ENCODE measurements around the gene SFT2D1. TPM values are rescaled to one million over a fixed set of nuclear protein-coding genes. Genes with fewer than 3 reads are reported as not detected.

Gene SFT2D1
- total RNA-seq: 11.0 and 24.8 TPM in 2 replicates

DNA sequence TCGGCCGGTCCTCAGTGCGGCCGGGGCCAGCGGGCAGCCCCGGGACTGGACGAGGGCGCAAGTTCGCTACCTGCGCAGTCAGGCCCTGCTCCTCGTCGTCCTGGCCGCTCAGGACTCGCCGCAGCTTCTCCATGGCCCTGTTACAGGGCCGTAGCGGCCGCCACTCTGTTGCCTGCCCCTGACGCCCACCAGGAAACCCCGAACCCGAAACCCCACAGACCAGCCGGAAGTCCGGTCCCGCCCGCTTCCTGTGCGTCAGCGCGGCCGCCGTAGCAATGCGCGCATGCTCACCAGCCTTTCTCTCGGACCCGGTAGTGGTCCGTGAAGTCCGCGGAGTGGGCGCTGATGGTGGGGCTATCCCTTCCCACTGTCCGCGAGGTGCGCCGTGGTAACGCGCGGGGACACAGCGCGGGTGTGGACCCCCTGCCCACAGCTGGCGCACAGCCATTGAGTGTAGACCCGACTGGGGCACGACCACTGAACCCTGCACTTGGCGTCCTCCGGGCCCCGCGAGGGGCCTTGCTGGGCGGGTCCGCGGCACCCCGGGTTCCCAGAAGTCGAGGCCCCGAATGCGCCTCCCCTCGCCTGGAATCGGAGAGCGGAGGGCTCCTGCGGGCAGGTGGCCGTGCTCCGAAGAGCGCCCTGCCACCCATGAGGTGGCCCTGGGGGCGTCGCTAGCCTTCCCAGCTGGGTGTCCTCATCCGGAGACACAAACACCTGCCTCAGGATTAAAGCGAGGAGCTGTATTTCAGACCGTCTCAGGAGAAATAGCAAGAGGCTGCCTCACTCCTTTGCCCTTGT, at the start of gene SFT2D1:
Gene SFT2D1 (minus strand): TSS at position 197 of the 801 bp plus-strand sequence. CDS start 64 bp downstream, at position 133.

GRCh38 chr6:166382933-166383801, 40.8 kb upstream of the SFT2D1 start, which contains the start of gene MPC1:
TSS of gene MPC1 (minus strand) at chr6:166382940. CDS start at chr6:166382876, 64 bp downstream.

DNA sequence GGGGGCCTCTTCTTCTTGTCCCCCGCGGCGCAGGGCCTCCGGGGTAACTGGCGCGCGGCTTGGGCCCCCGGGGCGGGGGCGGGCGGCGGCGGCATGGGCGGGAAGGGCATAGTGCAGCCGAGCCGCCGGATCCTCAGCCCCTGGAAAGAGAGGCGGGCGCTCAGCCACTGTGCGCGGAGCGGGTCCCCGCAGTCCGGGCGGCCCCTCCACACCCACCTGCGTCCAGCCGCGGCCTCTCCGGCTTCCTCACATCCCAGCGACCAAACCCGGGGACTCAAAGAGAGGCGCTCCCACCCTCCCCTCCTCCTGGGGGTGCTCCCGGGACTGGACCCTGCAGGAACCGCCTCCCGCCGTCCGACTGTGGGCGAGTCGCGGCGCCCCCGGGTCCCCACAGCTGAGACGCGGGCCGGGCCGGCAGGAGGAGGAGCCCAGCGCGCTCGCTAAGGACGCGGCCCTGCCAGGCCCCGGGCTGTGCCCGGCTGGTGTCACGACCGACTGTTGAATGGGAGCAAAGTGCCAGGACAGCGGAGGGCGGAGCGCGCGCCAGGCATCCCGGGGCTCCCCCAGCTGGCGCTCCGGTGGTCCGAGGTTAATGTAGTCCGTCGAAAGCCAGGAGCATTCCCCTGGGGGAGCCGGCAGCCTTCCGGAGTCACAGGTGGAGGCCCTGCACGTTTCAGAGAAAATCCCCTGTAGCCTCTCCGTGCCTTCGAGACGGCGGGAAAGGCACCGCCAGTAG, 34.1 kb downstream of the SFT2D1 start, which contains the start of gene PRR18:
Gene PRR18 (minus strand): TSS at position 360 of the 736 bp plus-strand sequence. CDS start 250 bp downstream, at position 110.

Other genes with a start within 250 kb of the SFT2D1 start
- gene TBXT, start 174.7 kb downstream of the SFT2D1 start, total RNA-seq: not detected in 2 replicates
- not detected in 2 replicates for gene PRR18, start 34.2 kb downstream of the SFT2D1 start, total RNA-seq
- 11.0 and 58.7 TPM in 2 replicates for gene MPC1, start 40.4 kb upstream of the SFT2D1 start, total RNA-seq
- gene RAMACL, start 244.1 kb upstream of the SFT2D1 start, total RNA-seq: 1.6 and 2.4 TPM in 2 replicates

Measured in placental epithelial cell (primary cell).